C4-2B (cell line): ENCODE results near the gene INAVA.

ENCODE experiments used
- ZFX ChIP-seq: fragments of 450-650 bp; IDR thresholded peaks from 2 replicates; pipeline ENCODE4 v1.6.1; 2017
- TF ChIP-seq, protein P1 (sequence below): fragments of 450-650 bp; conservative IDR thresholded peaks from 2 replicates; pipeline ENCODE4 v1.5.1; 2017; ENCODE audit warnings: mild to moderate bottlenecking

DNA sequence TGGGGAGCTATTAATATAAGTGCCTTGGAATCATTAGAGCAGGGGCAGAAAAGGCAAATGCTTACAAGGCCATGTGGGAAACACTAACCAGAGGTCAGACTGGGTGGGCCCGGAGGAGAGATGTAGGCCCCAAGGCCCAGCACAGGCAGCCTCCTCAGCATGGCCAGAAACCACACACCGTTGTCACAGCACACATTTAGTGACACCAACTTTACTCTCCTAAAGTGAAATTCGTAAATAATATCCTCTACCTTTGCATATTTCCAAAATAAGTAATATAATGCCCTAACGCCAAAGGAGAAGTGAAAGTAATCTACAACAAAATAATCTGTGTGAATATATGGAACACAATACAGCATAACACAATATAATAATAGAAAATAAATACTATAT is 66.2 kb downstream of the INAVA start:
- TF ChIP-seq, protein P1, sequence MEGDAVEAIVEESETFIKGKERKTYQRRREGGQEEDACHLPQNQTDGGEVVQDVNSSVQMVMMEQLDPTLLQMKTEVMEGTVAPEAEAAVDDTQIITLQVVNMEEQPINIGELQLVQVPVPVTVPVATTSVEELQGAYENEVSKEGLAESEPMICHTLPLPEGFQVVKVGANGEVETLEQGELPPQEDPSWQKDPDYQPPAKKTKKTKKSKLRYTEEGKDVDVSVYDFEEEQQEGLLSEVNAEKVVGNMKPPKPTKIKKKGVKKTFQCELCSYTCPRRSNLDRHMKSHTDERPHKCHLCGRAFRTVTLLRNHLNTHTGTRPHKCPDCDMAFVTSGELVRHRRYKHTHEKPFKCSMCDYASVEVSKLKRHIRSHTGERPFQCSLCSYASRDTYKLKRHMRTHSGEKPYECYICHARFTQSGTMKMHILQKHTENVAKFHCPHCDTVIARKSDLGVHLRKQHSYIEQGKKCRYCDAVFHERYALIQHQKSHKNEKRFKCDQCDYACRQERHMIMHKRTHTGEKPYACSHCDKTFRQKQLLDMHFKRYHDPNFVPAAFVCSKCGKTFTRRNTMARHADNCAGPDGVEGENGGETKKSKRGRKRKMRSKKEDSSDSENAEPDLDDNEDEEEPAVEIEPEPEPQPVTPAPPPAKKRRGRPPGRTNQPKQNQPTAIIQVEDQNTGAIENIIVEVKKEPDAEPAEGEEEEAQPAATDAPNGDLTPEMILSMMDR: no peak
- no peak for TF ChIP-seq ZFX
